Liver (tissue), 9 donors: ENCODE measurements around the gene MYO3B. TPM values are rescaled to one million over a fixed set of nuclear protein-coding genes. Genes with fewer than 3 reads are reported as not detected.

Experiments used
- DNase-seq: peaks from one replicate; pipeline ENCODE4 v3.0.0-alpha.2; 2017; ENCODE audit warnings: low spot score
- H3K27ac ChIP-seq, 2 donors: one replicate each; pipeline ENCODE4 v1.7.0; 2013; ENCODE audit warnings: inconsistent platforms in 2 of 2, low read length in 2 of 2, control low read depth in 1 of 2, low read depth in 1 of 2, mild to moderate bottlenecking in 1 of 2
- H3K27me3 ChIP-seq, 4 donors: one replicate each; pipeline versions ENCODE4 v1.6.1 to v1.7.0; 2013; ENCODE audit warnings: low read length in 3 of 4, inconsistent platforms in 1 of 4, mild to moderate bottlenecking in 1 of 4, moderate library complexity in 1 of 4; ENCODE audit not compliant: control insufficient read depth in 4 of 4, insufficient read depth in 4 of 4
- H3K36me3 ChIP-seq, 4 donors: one replicate each; pipeline versions ENCODE4 v1.6.1 to v1.7.0; 2013; ENCODE audit warnings: low read length in 3 of 4, mild to moderate bottlenecking in 3 of 4, low read depth in 1 of 4, moderate library complexity in 1 of 4; ENCODE audit not compliant: control insufficient read depth in 4 of 4, insufficient read depth in 3 of 4
- H3K4me1 ChIP-seq, 4 donors: one replicate each; pipeline versions ENCODE4 v1.6.1 to v1.7.0; 2013; ENCODE audit warnings: low read length in 3 of 4, mild to moderate bottlenecking in 3 of 4, moderate library complexity in 1 of 4; ENCODE audit not compliant: control insufficient read depth in 4 of 4, insufficient read depth in 4 of 4
- H3K4me3 ChIP-seq, 3 donors: one replicate each; pipeline versions ENCODE4 v1.6.1 to v1.7.0; 2013; ENCODE audit warnings: low read length in 3 of 3, control low read depth in 1 of 3, low read depth in 1 of 3, mild to moderate bottlenecking in 1 of 3
- H3K9ac ChIP-seq, 2 donors: one replicate each; pipeline ENCODE4 v1.7.0; 2013; ENCODE audit warnings: low read length in 2 of 2, mild to moderate bottlenecking in 2 of 2, moderate library complexity in 2 of 2, control low read depth in 1 of 2, low read depth in 1 of 2
- H3K9me3 ChIP-seq, 4 donors: one replicate each; pipeline versions ENCODE4 v1.6.1 to v1.7.0; 2013; ENCODE audit warnings: low read length in 3 of 4; ENCODE audit not compliant: control insufficient read depth in 4 of 4
- ATF3 ChIP-seq: IDR thresholded peaks from 2 replicates; pipeline ENCODE4 v1.6.1; 2016; ENCODE audit warnings: antibody characterized with exemption
- CTCF ChIP-seq: fragments of 150-350 bp; IDR thresholded peaks from 2 replicates; pipeline ENCODE4 v1.5.1; 2017; ENCODE audit warnings: improper control_type of control experiment, low read depth, low read length; ENCODE audit not compliant: missing input control
- EGR1 ChIP-seq, 2 donors: IDR thresholded peaks; 2 replicates each; pipeline ENCODE4 v1.6.1; 2016 to 2018; ENCODE audit warnings: antibody characterized with exemption in 2 of 2, low read depth in 2 of 2
- FOXA1 ChIP-seq: IDR thresholded peaks from 2 replicates; pipeline ENCODE4 v1.6.1; 2016; ENCODE audit warnings: antibody characterized with exemption
- FOXA2 ChIP-seq: IDR thresholded peaks from 2 replicates; pipeline ENCODE4 v1.6.1; 2016; ENCODE audit warnings: antibody characterized with exemption
- GABPA ChIP-seq, 2 donors: IDR thresholded peaks in 1 of 2; conservative IDR thresholded peaks in 1 of 2; 2 replicates each; pipeline ENCODE4 v1.6.1; 2016; ENCODE audit warnings: antibody characterized with exemption in 2 of 2, mild to moderate bottlenecking in 1 of 2, moderate library complexity in 1 of 2
- HNF4A ChIP-seq, 2 donors: conservative IDR thresholded peaks; 2 replicates each; pipeline ENCODE4 v1.6.1; 2016; ENCODE audit warnings: antibody characterized with exemption in 2 of 2, mild to moderate bottlenecking in 2 of 2
- HNF4G ChIP-seq: IDR thresholded peaks from 2 replicates; pipeline ENCODE4 v1.6.1; 2016; ENCODE audit warnings: antibody characterized with exemption
- JUND ChIP-seq, 2 donors: IDR thresholded peaks; 2 replicates each; pipeline ENCODE4 v1.6.1; 2016; ENCODE audit warnings: antibody characterized with exemption in 2 of 2
- MAX ChIP-seq: IDR thresholded peaks from 2 replicates; pipeline ENCODE4 v1.6.1; 2016; ENCODE audit warnings: antibody characterized with exemption
- NR2F2 ChIP-seq: IDR thresholded peaks from 2 replicates; pipeline ENCODE4 v1.6.1; 2016; ENCODE audit warnings: antibody characterized with exemption
- RAD21 ChIP-seq, 2 donors: IDR thresholded peaks; 2 replicates each; pipeline ENCODE4 v1.6.1; 2016; ENCODE audit warnings: antibody characterized with exemption in 2 of 2, mild to moderate bottlenecking in 2 of 2
- REST ChIP-seq: IDR thresholded peaks from 2 replicates; pipeline ENCODE4 v1.6.1; 2016; ENCODE audit warnings: antibody characterized with exemption, mild to moderate bottlenecking
- RXRA ChIP-seq, 2 donors: IDR thresholded peaks; 2 replicates each; pipeline ENCODE4 v1.6.1; 2017 to 2018; ENCODE audit warnings: antibody characterized with exemption in 2 of 2, mild to moderate bottlenecking in 1 of 2
- SP1 ChIP-seq: IDR thresholded peaks from 2 replicates; pipeline ENCODE4 v1.6.1; 2018; ENCODE audit warnings: antibody characterized with exemption, mild to moderate bottlenecking
- TAF1 ChIP-seq: conservative IDR thresholded peaks from 2 replicates; pipeline ENCODE4 v1.6.1; 2016; ENCODE audit warnings: antibody characterized with exemption, mild to moderate bottlenecking
- YY1 ChIP-seq: IDR thresholded peaks from 2 replicates; pipeline ENCODE4 v1.6.1; 2016; ENCODE audit warnings: antibody characterized with exemption, mild to moderate bottlenecking
- ZBTB33 ChIP-seq: IDR thresholded peaks from 2 replicates; pipeline ENCODE4 v1.6.1; 2016; ENCODE audit warnings: antibody characterized with exemption
- WGBS: extraction: QIAGEN DNeasy Blood & Tissue Kit; methylation state at CpG from one replicate; pipeline ENCODE4 v1.1.7; 2013; 5-methylcytosine and 5-hydroxymethylcytosine counted together
- polyA plus RNA-seq, 2 donors: library from polyadenylated mRNA; stranded (reverse) in 1 of 2; unstranded in 1 of 2; fragments of 200-250 nt in 1 of 2; fragments of >200 nt in 1 of 2; fragmentation: Nextera tagmentation in 1 of 2; extraction: Ambion mirVana in 1 of 2; gene quantifications; one replicate each; pipeline versions ENCODE4 v1.2.1 to v1.2.3, GENCODE V29; 2013 to 2015
- total RNA-seq, 2 donors: library from RNA; depleted of rRNA; stranded (reverse); fragments of >200 nt; gene quantifications; one replicate each; pipeline ENCODE4 v1.2.3, GENCODE V29; 2014
- donor health status: healthy.
- donor health status: healthy.
- donor health status: healthy.
- donor health status: healthy.
- donor health status: healthy.

MYO3B gene
- total and polyA plus RNA-seq, 4 donors = under 0.01 to 0.05 TPM; not detected in 2

GRCh38 chr2:170391018-170391417 is 213.1 kb downstream of the MYO3B start (continued):
- TF ChIP-seq NR2F2 = no peak
- no peak for TF ChIP-seq JUND (IDR thresholded peaks at IDR 0.05)
- TF ChIP-seq RXRA (IDR thresholded peaks at IDR 0.05) = no peak

- Histone ChIP-seq H3K4me3 (no peak overlapping the region), H3K9me3 (no peaks in the 10 kb centered on the region), H3K36me3 (no peaks in the 10 kb centered on the region), H3K9ac (no peak overlapping the region), H3K4me1 (no peaks in the 10 kb centered on the region), H3K27ac (no peak overlapping the region), H3K27me3 (peaks cover 0 to 18% (median 3%) of the 10 kb centered on the region in 4 donors)
- TF ChIP-seq FOXA1 = no peak
- TF ChIP-seq YY1 = no peak
- no peak for TF ChIP-seq EGR1 (IDR thresholded peaks at IDR 0.05; ENCODE audit: low read depth in 2 of 2)
- TF ChIP-seq RAD21 (IDR thresholded peaks at IDR 0.05) = no peak
- no peak for TF ChIP-seq JUND (IDR thresholded peaks at IDR 0.05)
- TF ChIP-seq NR2F2 = no peak
- TF ChIP-seq HNF4G = no peak
- no peak for TF ChIP-seq ATF3
- no peak for TF ChIP-seq RXRA (IDR thresholded peaks at IDR 0.05)
- no peak for TF ChIP-seq SP1
- WGBS = 88% methylated on average over 5 of the region's 5 CpGs
- DNase-seq = no peak
Measured at GRCh38 chr2:170391697-170392096, 213.8 kb downstream of the MYO3B start.

- H3K27ac ChIP-seq = no peak overlapping the region
- 57% methylated on average over 2 of the region's 2 CpGs for WGBS
- no peak for TF ChIP-seq TAF1
- TF ChIP-seq NR2F2 = no peak
- TF ChIP-seq FOXA1 = no peak
- no peak for TF ChIP-seq CTCF
- no peak for TF ChIP-seq YY1
- no peak for TF ChIP-seq RAD21 (IDR thresholded peaks at IDR 0.05)
- no peak for TF ChIP-seq EGR1 (IDR thresholded peaks at IDR 0.05; ENCODE audit: low read depth in 2 of 2)
- TF ChIP-seq RXRA (IDR thresholded peaks at IDR 0.05) = no peak
- TF ChIP-seq FOXA2 = no peak
- no peak for TF ChIP-seq MAX
- TF ChIP-seq SP1 = no peak
- TF ChIP-seq REST = no peak
- TF ChIP-seq JUND (IDR thresholded peaks at IDR 0.05) = no peak
- TF ChIP-seq HNF4G = no peak
- no peak for TF ChIP-seq GABPA (IDR thresholded peaks at IDR 0.05 in 1 of 2, conservative IDR thresholded peaks at IDR 0.05 in 1 of 2)
- TF ChIP-seq HNF4A (conservative IDR thresholded peaks at IDR 0.05) = no peak
- TF ChIP-seq ATF3 = no peak
- TF ChIP-seq ZBTB33 = no peak
- H3K4me1 ChIP-seq = no peaks in the 10 kb centered on the region
- no peaks in the 10 kb centered on the region for H3K36me3 ChIP-seq
- no peak for DNase-seq
- no peak overlapping the region for H3K4me3 ChIP-seq
- no peaks in the 10 kb centered on the region for H3K9me3 ChIP-seq
- peaks cover 0 to 21% (median 4%) of the 10 kb centered on the region in 4 donors for H3K27me3 ChIP-seq
- no peak overlapping the region for H3K9ac ChIP-seq
Measured at GRCh38 chr2:170393861-170394498, 216.0 kb downstream of the MYO3B start.
